ENCODE measurements around the gene TENT5A.

DNA sequence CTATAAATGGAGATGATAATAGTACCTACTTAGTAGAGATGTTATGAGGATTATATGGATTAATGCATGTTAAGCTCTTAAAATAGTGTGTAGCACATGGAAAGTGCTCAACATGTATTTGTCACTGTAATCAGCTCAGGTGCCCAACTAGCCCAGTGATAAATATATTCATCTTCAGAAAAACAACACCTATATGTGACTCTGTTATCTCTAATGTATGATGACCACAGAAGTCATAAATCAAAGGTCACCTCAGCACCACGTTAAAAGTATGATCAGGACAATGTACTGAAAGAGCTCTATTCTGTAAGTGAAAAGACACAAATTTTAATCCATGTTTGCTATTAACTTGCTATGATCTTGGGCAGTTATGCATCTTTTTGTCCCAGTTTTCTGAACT is 36.8 kb upstream of the TENT5A start:
- TF ChIP-seq POLR2AphosphoS5 (IDR thresholded peaks at IDR 0.05; ENCODE audit: low read depth, low read length) (no peak), POLR2A (IDR thresholded peaks at IDR 0.05; ENCODE audit: low read depth, low read length) (no peak), TAF1 (IDR thresholded peaks at IDR 0.05; ENCODE audit: low read depth, low read length) (no peak)
